Measurements from ENCODE around the gene CYLD.

CYLD gene

DNA sequence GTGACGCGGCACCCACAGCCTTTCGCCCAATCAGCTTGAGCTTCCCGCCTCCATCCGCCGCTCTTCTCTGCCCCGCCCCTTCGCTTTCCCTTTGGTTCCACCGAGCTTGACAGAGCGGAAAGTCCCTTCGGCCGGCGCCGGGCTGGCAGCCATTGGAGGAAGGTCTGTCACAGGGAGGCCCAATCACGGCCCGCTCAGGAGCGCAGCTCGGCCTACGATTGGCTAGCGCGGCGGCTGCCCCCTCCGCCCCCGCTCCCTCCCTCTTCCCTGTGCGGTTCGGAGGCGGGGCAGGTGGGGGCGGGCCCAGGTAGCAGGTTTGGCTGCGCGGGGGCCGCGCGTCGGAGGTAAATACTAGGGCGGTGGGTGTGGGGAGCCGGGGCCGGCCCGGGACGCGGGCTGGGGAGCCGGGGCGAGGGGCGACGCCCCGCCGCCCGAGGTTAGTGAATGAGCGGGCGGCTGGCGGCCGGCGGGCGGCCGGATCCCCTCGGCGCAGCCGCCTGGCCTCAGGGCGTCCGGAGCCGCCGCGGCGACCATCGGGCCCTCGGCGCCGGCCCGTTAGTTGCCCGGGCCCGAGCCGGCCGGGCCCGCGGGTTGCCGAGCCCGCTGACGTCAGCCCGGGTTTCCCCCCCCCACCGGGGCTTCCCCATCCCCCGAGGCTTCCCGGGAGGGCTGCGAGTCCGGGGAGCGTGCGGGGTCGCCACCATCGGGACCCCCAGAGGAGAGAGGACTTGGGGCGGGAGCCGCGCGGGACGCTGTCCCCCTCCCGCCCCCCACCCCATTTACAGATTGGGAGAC, at the start of gene CYLD:
Gene CYLD, plus strand, starts transcription at position 306 of the 795 bp plus-strand sequence. CDS start 7,613 bp downstream, outside the sequence.
- H3K36me3 ChIP-seq (ENCODE audit: insufficient read depth, low read length): no peaks in the 10 kb centered on the region
- TF ChIP-seq EZH2 (IDR thresholded peaks at IDR 0.05) (no peak), POLR2AphosphoS5 (IDR thresholded peaks at IDR 0.05; ENCODE audit: borderline replicate concordance, low read depth, low read length) (no peak), FOXP2 (optimal IDR thresholded peaks at IDR 0.05; ENCODE audit: control extremely low read depth, extremely low read length, insufficient read depth) (no peak)
- peak within 1 kb of the TSS; percentile 73 for H3K4me3 ChIP-seq
- H3K9me3 ChIP-seq (ENCODE audit: low read depth, low read length): no peaks in the 10 kb centered on the region
- no peak within 1 kb of the TSS for H3K27ac ChIP-seq
- peak within 1 kb of the TSS; percentile 29 for H3K9ac ChIP-seq (ENCODE audit: insufficient read length)
- DNase-seq (ENCODE audit: low read depth, low spot score): peak; percentile 50

DNA sequence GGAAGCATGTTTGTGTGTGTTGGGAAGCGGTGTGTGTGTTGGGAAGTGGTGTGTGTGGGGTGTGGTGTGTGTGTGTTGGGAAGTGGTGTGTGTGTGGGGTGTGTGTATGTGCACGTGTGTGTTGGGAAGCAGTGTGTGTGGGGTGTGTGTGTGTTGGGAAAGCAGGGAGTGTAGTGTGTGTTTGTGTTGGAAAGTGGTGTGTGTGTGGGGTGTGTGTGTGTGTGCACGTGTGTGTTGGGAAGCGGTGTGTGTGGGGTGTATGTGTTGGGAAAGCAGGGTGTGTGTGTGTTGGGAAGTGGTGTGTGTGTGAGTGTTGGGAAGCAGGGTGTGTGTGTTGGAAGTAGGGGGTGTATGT, 49.3 kb upstream of the CYLD start:
- no peak for DNase-seq (ENCODE audit: low read depth, low spot score)
- TF ChIP-seq EZH2 (IDR thresholded peaks at IDR 0.05) (no peak), FOXP2 (optimal IDR thresholded peaks at IDR 0.05; ENCODE audit: control extremely low read depth, extremely low read length, insufficient read depth) (no peak), POLR2AphosphoS5 (IDR thresholded peaks at IDR 0.05; ENCODE audit: borderline replicate concordance, low read depth, low read length) (no peak)
- H3K36me3 ChIP-seq (ENCODE audit: insufficient read depth, low read length): no peaks in the 10 kb centered on the region
- no peak overlapping the region for H3K4me3 ChIP-seq
- H3K9ac ChIP-seq (ENCODE audit: insufficient read length): no peak overlapping the region
- no peak overlapping the region for H3K27ac ChIP-seq
- no peaks in the 10 kb centered on the region for H3K9me3 ChIP-seq (ENCODE audit: low read depth, low read length)

- Histone ChIP-seq H3K36me3 (ENCODE audit: insufficient read depth, low read length) (no peaks in the 10 kb centered on the region), H3K27ac (no peak within 1 kb of the TSS), H3K9ac (ENCODE audit: insufficient read length) (no peak within 1 kb of the TSS), H3K9me3 (ENCODE audit: low read depth, low read length) (no peaks in the 10 kb centered on the region), H3K4me3 (no peak within 1 kb of the TSS)
- TF ChIP-seq POLR2AphosphoS5 (IDR thresholded peaks at IDR 0.05; ENCODE audit: borderline replicate concordance, low read depth, low read length): no peak
- TF ChIP-seq EZH2 (IDR thresholded peaks at IDR 0.05): no peak
- TF ChIP-seq FOXP2 (optimal IDR thresholded peaks at IDR 0.05; ENCODE audit: control extremely low read depth, extremely low read length, insufficient read depth): no peak
- DNase-seq (ENCODE audit: low read depth, low spot score): no peak
Observed at GRCh38 chr16:50692999-50693781, 48.7 kb upstream of the CYLD start, which contains the start of gene NOD2. NOD2 (plus strand) TSS chr16:50693606; CDS start chr16:50699496, 5,890 bp downstream.

GRCh38 chr16:50694206-50694605, 47.7 kb upstream of the CYLD start:
- Histone ChIP-seq H3K4me3 (no peak overlapping the region), H3K27ac (no peak overlapping the region), H3K9ac (ENCODE audit: insufficient read length) (no peak overlapping the region), H3K9me3 (ENCODE audit: low read depth, low read length) (no peaks in the 10 kb centered on the region), H3K36me3 (ENCODE audit: insufficient read depth, low read length) (no peaks in the 10 kb centered on the region)
- TF ChIP-seq EZH2 (IDR thresholded peaks at IDR 0.05) (no peak), FOXP2 (optimal IDR thresholded peaks at IDR 0.05; ENCODE audit: control extremely low read depth, extremely low read length, insufficient read depth) (no peak), POLR2AphosphoS5 (IDR thresholded peaks at IDR 0.05; ENCODE audit: borderline replicate concordance, low read depth, low read length) (no peak)
- DNase-seq (ENCODE audit: low read depth, low spot score): no peak

- Histone ChIP-seq H3K27ac (no peak overlapping the region), H3K9me3 (ENCODE audit: low read depth, low read length) (no peaks in the 10 kb centered on the region), H3K36me3 (ENCODE audit: insufficient read depth, low read length) (no peaks in the 10 kb centered on the region), H3K9ac (ENCODE audit: insufficient read length) (no peak overlapping the region), H3K4me3 (no peak overlapping the region)
- no peak for TF ChIP-seq POLR2AphosphoS5 (IDR thresholded peaks at IDR 0.05; ENCODE audit: borderline replicate concordance, low read depth, low read length)
- no peak for TF ChIP-seq EZH2 (IDR thresholded peaks at IDR 0.05)
- no peak for TF ChIP-seq FOXP2 (optimal IDR thresholded peaks at IDR 0.05; ENCODE audit: control extremely low read depth, extremely low read length, insufficient read depth)
- no peak for DNase-seq (ENCODE audit: low read depth, low spot score)
Observed at GRCh38 chr16:50695017-50696000, 46.6 kb upstream of the CYLD start.

GRCh38 chr16:50696126-50696525, 45.8 kb upstream of the CYLD start:
- Histone ChIP-seq H3K27ac (no peak overlapping the region), H3K9ac (ENCODE audit: insufficient read length) (no peak overlapping the region), H3K36me3 (ENCODE audit: insufficient read depth, low read length) (no peaks in the 10 kb centered on the region), H3K4me3 (no peak overlapping the region), H3K9me3 (ENCODE audit: low read depth, low read length) (no peaks in the 10 kb centered on the region)
- TF ChIP-seq FOXP2 (optimal IDR thresholded peaks at IDR 0.05; ENCODE audit: control extremely low read depth, extremely low read length, insufficient read depth): no peak
- DNase-seq (ENCODE audit: low read depth, low spot score): no peak

- Histone ChIP-seq H3K36me3 (ENCODE audit: insufficient read depth, low read length) (no peaks in the 10 kb centered on the region), H3K9me3 (ENCODE audit: low read depth, low read length) (no peaks in the 10 kb centered on the region), H3K27ac (no peak overlapping the region), H3K9ac (ENCODE audit: insufficient read length) (no peak overlapping the region), H3K4me3 (no peak overlapping the region)
- no peak for DNase-seq (ENCODE audit: low read depth, low spot score)
- TF ChIP-seq FOXP2 (optimal IDR thresholded peaks at IDR 0.05; ENCODE audit: control extremely low read depth, extremely low read length, insufficient read depth): no peak
- TF ChIP-seq POLR2AphosphoS5 (IDR thresholded peaks at IDR 0.05; ENCODE audit: borderline replicate concordance, low read depth, low read length): no peak
- no peak for TF ChIP-seq EZH2 (IDR thresholded peaks at IDR 0.05)
Observed at GRCh38 chr16:50696575-50697420, 45.1 kb upstream of the CYLD start.
